CD4-positive, alpha-beta T cell treated with Interleukin-6 for 4 hours (primary cell): Measurements from ENCODE around the gene GC.
"Not testable (repeated sequence)": the region's sequence is repeated elsewhere in the genome, so short reads cannot be mapped to it uniquely, and the experiment has no call there.

Source experiments
- DNase-seq: peaks from one replicate; pipeline ENCODE4 v3.0.0-alpha.2; 2020; ENCODE audit warnings: mixed read lengths

The GC gene, protein sequence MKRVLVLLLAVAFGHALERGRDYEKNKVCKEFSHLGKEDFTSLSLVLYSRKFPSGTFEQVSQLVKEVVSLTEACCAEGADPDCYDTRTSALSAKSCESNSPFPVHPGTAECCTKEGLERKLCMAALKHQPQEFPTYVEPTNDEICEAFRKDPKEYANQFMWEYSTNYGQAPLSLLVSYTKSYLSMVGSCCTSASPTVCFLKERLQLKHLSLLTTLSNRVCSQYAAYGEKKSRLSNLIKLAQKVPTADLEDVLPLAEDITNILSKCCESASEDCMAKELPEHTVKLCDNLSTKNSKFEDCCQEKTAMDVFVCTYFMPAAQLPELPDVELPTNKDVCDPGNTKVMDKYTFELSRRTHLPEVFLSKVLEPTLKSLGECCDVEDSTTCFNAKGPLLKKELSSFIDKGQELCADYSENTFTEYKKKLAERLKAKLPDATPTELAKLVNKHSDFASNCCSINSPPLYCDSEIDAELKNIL

DNA sequence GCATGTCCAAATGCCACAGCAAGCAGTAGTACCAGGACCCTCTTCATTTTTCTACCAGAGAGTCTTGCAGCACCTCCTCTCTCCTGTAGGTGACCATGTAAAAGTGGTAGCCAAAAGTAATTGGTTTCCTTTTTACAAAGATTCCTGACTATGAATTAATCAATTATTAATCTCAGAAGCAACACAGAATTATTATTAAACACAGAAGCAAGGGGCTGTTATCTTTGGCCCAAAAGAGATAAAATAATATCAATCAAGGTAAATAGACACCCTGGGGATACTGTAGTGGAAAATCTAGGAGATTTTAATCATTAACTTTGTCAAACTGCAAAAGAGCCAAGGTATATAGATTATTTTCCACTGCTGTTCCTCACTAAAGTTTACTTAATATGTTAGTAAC lies at the start of gene GC:
Gene GC (minus strand): TSS at position 108 of the 400 bp plus-strand sequence. CDS start 61 bp downstream, at position 47.
- DNase-seq = no peak

DNA sequence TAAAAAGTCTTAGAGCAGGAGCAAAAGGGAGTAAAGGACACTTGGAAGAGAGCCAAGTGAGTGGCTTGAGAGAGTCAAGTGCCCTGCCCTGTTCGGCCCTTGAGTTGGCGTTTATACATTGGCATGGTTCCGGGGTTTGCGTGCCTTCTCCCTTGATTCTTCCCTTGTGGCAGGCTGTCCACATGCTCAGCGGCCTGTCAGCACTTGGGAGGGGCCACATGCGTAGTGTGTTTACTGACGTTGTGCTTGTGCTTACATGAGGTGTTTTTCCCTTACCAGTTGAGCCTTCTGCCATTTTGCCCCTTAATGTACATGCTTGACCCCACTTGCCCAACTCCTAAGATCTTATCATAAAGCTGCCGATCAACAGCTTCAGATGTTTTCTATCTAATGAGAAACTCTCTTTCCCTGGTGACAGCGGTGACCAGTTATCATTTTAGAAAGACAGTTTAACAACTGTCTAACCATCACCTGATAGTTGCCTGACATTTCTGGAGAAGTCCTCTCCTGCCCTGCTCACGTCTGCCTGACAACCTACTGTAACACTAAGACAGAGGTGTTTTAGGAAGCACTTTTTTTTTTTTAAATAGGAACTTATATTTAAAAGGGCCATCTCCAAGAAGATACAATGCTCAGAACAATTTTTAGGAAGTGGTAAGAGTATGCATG lies 49.5 kb upstream of the GC start:
- no peak for DNase-seq

- no peak for DNase-seq
Measured at GRCh38 chr4:71832049-71832448, 48.2 kb upstream of the GC start.

DNA sequence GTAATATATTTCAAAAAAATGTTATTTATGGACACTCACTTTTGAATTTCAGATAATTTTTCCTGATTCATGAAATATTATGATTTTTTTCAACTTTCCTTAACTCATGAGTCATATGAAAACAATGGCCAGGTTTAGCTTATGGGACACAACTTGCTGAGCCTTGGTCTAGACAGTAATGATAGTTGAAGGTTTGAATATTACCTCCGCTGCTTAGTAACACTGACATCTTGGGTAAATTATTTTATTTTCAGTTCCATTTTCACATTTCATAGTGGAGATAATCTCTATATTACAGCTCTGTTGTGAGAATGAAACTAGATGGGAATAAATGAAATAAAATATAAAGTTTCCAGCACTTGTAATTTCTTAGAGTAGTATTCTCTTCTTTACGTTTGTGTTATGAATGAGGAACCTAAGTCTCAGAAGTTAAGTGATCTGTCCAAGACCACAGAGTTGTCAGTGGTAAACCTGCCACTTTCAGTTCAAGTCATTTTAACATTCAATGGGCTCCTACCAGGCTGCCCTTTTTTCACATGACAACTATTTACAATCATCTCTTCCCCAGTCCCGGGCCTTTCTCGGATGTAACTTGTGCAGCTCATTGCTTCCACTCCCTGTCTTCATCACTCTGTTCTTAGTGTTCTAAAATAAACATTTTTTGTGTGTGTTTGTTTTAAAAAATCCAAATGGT lies 46.8 kb upstream of the GC start:
- DNase-seq = no peak

DNA sequence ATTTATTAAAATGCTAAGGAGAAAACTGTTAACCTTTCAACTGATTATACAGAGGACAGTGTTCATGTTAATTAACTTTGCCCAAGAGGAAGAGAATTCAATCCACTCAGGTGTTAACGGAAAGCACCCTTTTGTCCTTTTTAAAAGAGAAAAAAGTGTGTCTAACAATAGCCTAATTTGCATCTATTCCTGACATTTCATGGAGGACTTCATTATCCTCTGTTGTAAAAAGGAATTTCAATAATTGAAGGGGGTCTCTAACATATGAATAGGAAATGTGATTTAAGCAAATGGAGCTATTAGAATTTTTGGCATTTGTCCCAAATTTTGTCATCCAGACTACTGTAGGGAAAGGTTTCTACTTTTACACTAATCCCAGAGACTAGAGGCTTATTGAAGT lies 44.6 kb upstream of the GC start:
- no peak for DNase-seq

- DNase-seq = no peak
Measured at GRCh38 chr4:71827826-71828225, 43.9 kb upstream of the GC start.

DNA sequence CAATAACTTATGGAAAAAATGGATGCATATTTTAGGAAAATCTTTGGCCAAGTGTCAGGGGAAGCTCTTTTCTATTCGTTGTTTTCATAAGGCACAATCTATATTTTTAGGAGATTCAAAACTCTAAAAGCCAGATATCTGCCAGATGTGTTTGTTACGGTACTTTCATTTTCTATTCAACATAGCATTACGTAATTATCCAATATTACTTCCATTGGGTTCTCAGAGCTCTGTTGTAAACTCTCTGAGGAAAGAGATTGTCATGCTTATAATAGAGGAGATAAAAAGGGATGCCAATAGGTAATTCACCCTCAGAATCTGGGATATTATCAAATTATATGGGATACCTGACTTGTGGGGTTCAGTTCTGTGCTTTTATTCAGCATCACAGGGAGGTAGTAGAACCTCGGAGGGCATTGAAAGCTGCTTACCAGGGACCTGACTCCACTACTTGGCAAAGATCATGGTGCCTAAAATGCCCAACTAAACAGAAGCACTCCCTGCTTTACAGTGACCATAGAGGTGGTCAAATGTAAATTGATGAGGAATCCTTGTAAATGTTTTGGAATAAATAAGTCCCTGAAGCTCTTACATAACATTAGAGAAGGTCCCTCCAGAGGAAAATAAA lies 32.9 kb upstream of the GC start:
- DNase-seq = no peak

DNA sequence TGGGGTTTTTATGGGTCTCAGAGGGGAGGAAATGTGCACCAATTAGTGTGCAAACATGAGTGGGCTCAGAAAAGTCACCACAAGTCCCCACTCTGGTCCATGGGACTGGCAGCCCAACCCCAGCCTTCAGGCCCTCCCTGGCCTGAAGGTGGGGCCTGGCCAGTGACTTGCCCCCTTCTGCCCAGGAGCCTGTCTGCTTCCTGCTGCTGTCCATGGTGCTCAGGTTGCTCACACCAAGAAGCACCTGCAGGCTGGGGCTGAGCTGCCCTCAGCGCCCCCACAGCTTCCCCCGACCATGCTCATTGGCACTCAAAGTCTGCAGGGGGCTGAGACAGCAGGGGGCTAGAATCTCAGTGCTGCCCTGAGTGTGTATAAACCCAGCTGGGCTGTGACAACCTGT lies 30.6 kb upstream of the GC start:
- no peak for DNase-seq

DNA sequence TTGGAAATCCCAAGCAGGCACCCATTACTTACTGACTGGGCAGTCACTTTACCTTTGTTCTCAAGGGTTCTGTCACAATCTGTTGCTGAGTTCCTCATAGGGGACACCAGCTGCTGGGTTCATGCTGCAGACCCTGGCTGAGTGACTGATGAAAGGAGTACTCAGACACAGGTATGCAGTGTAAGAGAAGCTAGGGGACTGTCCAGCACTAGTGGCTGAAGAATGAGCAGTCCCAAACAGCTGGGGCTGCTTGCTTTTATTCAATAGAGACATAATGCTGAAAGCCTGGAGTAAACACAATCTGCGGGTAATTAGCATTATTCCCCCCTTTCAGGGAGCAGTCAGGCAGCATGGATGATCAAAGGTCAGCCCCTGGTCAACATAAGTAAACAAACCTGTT lies 25.9 kb upstream of the GC start:
- DNase-seq = not testable (repeated sequence)

- DNase-seq = no peak
Measured at GRCh38 chr4:71807469-71807868, 23.6 kb upstream of the GC start.

GRCh38 chr4:71805230-71805629 lies 21.4 kb upstream of the GC start:
- DNase-seq = not testable (repeated sequence)

- not testable (repeated sequence) for DNase-seq
Measured at GRCh38 chr4:71804017-71804697, 20.3 kb upstream of the GC start.

GRCh38 chr4:71785959-71786358 lies 2.1 kb upstream of the GC start:
- no peak for DNase-seq

DNA sequence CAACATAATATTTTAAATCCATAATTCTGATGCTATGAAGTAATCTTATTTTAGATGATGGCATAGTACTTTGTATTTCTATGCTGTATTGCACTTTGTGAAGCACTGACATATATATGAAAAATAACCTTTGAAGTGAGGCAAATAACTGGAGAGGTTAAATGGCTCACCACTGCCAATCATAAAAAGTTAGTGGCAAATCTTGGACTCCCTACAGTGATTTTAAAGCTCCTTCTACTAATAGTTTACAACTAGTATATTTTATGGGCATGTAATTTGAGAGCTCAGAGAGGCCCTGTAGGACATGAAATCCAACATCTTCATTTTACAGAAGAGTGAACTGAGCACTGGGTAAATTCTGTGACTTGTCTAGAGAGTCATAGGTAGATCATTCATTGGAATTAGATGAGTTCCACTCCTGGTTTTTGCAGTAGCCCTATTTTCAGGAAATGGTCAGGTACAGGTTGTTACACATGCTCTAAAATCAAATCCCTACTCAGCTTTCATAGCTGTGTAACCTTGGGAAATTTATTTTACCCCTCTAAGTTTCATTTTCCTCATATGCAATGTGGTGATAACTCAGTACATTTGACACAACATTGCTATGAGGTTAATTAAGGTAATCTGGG lies 804 bp upstream of the GC start:
- no peak for DNase-seq

DNA sequence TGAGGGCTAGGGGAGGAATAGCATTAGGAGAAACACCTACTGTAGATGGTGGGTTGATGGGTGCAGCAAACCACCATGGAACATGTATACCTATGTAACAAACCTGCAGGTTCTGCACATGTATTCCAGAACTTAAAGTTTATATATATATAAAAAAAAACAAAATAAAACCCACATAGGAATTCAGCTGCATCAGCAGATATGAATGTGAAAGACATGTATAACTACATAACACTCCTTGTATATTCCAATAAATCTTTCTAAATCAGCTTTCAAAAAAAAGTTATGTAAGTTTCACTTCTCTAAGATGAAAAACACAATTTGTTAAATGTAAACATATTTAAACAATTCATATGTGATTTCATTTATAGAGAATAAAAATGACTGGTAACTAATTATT lies 6.0 kb downstream of the GC start:
- DNase-seq = no peak

DNA sequence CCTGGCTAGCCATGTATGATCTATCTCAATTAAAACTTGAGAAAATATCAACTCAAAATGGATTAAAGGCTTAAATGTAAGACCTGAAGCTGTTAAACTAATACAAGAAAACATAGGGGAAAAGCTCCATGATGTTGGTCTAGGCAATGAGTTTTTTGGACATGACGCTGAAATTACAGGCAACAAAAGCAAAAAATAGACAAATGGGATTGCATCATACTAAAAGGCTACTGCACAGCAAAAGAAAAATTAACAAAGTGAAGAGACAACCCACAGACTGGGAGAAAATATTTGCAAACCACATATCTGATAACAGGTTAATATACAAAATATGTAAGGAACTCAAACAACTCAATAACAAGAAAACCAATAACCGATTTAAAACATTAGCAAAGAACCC lies 8.4 kb downstream of the GC start:
- DNase-seq = no peak

- DNase-seq = no peak
Measured at GRCh38 chr4:71774136-71774535, 9.7 kb downstream of the GC start.

- no peak for DNase-seq
Measured at GRCh38 chr4:71773004-71773403, 10.9 kb downstream of the GC start.

DNA sequence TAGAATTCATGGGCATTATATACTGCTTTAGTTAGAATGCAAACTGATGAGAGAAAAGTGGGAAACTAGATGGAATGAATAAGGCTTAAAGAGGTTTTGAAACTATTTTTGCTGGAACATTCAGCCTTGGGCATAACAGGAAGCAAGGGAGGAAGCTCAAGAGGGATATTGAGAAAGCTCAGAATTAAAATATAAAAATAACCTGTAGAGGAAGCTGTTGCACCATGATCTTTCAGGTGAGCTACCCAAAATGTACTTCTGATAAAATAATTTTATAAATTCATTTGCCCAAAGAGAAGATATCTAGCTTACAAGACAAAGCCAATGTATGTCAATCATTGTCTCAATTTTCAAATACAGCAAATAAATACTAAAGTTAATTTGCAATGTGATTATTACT lies 11.3 kb downstream of the GC start:
- no peak for DNase-seq

GRCh38 chr4:71771613-71772012 lies 12.3 kb downstream of the GC start:
- no peak for DNase-seq

- DNase-seq = no peak
Measured at GRCh38 chr4:71769434-71769833, 14.4 kb downstream of the GC start.

GRCh38 chr4:71768123-71768522 lies 15.8 kb downstream of the GC start:
- no peak for DNase-seq
